ENCODE data around the gene ROPN1B.
A peak's percentile ranks its signal among the peaks of the same experiment; 100 is the strongest.
"Not testable (repeated sequence)": the region's sequence is repeated elsewhere in the genome, so short reads cannot be mapped to it uniquely, and the experiment has no call there.

ROPN1B gene

DNA sequence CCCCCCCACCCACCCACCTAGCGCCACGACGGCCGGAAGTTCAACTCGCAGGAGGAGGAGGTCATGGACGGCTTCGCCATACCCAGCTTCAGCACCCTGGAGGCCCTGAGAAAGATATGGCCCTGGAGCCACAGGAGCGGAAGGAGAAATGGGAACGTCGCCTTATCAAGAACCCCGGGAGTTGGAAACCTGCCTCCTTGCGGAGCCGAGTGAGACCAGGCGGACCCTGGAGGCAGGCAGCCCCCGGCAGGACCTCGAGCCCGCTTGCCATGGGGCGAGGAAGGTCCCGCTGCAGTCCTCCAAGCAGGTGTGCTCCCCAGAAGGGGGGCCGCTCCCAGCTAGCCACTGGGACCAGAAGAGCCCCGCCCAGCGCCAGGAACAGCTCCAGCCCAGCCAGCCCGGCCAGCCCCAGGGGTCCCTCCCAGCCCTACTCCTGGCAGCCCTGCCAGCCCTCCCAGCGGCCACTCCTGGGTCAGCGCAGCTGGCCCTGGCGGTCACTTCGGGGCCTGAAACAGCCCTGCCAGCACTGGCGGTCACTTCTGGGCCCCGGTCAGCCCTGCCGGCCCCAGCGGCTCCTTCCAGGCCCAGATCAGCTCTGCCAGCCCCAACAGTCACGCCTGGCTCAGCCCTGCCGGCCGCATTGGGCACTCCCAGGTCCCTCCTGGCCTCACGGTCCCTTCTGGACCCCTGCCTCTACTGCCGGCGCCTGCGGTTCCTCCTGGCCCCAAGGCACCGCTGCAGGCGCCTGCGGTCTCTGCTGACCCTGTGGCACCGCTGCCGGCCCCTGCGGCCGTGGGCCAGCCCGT lies 10.3 kb upstream of the ROPN1B start:
- DNase-seq = no peak

DNA sequence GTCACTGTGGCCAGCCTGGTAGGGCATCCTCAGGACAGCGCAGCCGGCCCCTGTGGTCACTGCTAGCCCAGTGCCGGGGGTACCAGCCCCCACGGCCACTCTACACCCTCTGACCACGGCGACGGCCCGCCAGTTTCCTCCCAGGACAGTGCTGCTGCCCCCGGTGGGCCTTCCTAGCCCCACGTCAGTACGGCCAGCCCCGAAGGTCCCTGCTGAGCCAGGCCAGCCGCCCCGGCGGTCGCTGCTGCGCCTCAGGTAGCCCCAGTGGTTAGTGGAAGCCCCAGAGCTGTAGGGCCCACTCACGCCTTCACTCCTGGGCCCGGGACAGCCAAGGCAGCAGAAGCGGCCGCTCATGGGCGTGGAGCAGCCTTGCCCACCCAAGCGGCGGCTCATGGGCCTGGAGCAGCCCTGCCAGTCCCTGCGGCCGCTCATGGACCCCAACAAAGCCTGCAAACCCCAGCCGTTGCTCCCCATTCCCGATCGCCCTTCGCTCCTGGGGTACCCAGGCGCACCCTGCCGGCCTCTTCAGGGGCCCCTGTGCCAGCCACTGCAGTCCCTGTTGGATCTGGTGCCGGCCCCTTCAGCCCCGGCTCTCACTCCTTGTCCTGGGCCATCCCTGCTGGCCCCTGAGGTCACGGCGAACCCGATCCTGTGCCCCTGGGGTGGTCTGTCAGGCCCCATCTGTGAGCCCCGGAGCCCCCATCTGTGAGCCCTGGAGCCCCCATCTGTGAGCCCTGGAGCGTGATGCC lies 9.5 kb upstream of the ROPN1B start:
- DNase-seq = no peak

DNA sequence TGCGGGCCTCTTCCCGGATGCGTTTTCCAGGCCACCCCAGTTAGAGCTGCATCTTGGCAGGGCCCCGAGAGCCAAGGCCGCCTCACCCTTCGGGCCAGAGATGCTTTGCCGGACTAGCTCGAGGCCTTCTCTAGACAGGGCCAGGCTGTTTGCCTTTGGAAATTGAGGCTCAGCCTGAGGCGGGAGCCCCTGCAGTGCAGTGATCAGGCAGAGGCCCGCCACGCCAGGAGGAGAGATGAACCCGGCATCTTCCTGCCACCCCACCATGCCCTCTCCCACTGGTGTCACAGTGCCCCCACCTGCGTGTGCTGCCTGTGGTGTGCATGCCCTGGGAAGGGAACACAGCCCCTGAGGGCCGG lies 8.9 kb upstream of the ROPN1B start:
- no peak for DNase-seq

DNA sequence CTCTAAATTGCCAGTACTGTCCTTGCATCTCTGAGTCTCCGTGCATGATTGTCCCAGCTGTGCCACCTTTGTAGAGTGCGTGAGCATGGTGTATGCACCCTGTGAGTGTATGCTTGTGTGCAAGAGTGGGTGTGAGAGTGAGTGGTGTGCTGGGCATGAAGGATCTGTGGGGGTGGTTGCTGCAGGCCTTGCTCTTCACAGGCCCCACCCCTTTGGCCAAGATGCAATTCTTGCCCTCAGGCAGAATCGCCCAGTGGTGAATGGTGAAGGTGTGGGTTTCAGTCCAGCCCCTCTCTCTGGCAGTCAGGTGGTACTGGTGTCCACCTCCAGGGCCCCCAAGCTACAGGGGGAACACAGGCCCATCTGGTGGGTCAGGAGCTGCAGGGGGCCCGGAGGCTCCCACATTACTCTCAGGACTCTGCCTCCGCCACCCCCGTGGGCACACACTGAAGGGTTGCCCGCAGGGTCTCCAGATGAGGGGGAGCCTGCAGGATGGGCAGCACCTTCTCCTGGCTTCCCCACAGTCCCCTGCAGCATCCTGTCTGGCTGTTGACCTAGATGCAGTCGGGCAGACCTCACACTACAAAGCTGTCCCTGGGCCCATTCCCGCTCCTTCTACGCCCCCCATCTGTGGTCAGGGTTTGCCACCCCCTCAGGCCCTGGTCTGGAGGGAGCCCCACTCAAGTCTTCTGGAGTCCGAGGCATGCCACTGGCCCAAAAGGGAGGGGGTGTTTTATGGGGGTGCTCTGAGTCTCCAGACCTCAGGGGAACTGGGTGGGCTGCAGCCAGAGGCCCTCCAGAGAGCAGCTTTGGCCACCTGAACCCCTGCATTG lies 8.3 kb upstream of the ROPN1B start:
- DNase-seq = no peak

DNA sequence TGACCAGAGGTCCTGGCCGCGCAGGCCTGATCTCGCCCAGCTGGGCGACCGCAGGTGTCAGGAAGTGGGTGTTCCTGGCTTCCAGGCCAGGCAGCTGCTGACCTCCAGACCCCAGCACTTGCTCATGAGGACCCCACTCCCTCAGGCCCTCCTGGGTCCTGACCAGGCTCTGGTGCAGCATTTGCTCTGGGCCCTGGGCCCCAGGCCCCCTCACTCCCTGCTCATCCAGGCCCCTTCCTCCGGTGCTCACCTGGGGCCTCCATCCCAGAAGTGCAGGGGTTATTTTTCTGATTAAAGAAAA lies 7.7 kb upstream of the ROPN1B start:
- no peak for DNase-seq

DNA sequence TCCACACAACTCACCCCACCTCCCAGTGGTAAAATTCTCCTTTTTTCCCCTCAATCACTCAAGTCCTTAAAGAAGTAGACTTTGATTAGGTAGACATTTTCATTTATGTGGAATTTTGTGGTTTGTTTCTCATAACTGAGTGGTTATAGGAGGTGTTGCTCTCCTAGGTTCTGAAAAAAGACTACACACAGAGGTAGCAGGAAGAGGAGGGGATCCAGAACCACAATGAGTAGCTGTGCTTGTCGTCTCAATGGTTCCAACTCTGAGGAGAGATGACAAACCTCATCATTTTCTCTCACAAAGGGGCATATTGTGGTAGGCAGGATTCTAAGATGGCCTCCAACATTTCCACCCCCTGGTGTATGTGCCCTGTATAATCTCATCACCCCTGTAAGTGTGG lies 5.1 kb upstream of the ROPN1B start:
- DNase-seq = not testable (repeated sequence)

DNA sequence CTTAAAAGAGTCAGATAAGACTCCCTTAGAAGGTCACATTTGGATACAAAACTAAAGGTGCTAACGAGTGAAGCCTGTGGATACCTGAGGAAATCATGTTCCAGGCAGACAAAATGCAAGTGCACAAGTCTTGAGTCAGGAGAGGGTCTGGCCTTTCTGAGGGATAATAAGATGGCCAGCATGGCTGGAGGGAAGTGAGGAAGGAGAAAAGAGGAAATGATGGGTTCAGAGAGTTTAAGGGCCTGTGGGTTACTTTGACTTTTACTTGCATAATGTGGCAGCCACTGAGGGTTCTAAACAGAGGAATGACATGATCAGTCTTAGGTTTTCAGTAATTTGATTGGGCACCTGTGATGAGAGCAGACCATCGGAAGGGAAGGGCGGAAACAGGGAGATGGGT lies 3.5 kb upstream of the ROPN1B start:
- DNase-seq = no peak

DNA sequence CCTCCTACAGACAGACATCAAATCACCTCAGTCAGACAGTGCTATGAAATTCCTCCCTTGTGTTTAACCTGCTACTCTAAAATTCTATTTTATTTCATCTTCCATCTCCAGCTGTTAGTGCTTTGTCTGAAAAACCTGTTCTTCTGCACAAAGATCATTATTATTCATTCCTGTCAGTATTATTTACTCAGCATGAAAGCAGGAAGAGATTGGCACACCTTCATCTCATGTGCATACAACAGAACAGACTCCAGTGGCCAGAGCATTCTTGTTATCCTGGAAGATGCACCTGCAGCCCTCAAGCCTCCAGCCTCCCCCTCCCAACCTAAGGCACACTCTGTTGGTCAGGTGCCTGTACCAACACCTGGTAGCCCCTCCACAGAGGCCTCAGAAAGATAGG lies 1.8 kb upstream of the ROPN1B start:
- no peak for DNase-seq

DNA sequence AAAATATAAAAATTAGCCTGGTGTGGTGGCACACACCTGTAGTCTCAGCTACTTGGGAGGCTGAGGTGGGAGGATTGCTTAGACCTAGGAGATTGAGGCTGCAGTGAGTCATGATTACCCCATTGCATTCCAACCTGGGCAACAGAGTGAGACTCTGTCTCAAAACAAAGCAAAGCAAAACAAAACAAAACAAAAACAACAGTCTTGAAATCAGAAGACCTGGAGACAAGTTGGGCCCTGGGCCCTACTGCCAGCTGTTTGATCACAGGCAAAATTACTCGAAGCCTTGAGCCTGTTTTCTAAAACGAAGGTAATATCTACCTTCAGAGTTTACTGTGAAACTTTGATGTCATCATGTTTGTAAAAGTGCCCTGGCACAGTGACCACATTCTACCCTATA lies 857 bp upstream of the ROPN1B start:
- not testable (repeated sequence) for DNase-seq

DNA sequence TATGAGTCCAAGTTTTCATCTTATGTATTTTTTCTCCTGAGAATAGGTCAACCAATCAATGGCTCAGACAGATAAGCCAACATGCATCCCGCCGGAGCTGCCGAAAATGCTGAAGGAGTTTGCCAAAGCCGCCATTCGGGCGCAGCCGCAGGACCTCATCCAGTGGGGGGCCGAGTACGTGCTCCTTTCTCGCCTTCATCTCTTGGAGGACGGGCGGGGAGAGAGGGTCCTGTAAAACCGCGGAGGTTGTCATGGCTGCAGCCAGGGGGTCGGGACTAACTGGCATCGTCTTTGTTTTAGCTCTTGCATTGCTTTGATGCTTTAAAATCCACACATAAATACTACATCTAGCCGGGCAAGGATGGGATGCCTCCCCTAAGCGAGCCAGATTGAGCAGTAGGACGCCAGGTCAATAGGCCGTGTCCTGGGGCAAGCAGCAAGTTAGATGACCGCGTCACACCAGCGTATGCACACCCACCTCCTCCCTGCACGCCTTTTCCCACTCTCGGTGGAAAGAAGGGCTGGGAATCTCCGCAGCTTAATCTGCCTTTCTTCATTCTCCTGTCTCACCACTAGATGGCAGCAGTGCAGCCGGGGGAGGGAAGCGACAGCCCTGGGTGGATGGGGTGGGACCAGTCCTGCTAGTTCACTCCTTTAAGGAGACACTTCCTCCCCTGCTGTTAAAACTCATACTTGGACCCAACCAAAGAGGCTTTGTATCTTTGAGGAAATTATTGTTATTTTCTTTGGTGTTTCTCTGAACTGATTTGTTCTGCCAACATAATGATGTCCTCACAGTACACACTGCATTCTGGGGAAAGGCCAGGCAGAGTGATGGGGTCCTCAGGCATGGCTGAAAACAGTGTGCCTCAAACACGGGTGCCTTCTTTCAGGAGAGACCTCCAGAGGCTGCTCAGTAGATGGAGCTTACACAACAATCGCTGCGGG lies 3.3 kb downstream of the ROPN1B start:
- not testable (repeated sequence) for DNase-seq

DNA sequence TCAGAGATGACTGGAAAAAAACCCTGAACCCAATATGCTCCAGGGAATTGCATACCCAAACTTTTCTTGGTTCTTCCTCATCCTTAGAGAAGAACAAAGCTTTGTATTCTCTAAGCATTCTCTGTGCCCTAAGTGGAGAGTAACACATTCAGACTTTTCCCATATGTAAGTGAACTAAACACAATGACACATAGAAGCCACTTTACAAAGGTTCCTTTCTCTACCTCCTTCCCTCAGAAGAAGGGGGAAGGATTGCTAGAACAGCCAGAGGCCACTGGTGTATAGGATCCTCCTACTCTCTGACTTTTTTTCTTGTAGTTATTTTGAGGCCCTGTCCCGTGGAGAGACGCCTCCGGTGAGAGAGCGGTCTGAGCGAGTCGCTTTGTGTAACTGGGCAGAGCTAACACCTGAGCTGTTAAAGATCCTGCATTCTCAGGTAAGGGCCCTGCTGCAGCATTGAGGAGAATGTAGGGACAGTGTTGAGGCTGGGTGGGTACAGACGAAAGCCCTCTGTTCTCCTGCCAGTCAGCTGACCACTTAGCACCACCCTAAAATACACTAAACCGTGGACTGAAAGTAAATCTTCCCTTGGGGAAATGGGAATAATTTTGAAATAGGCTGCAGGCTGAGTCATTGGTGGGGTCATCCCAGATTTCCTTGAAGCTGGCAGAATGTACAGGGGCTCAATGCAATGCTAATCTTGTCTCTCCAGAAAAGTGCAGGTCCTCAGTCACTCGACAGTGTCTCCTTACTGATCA lies 6.4 kb downstream of the ROPN1B start:
- not testable (repeated sequence) for DNase-seq

DNA sequence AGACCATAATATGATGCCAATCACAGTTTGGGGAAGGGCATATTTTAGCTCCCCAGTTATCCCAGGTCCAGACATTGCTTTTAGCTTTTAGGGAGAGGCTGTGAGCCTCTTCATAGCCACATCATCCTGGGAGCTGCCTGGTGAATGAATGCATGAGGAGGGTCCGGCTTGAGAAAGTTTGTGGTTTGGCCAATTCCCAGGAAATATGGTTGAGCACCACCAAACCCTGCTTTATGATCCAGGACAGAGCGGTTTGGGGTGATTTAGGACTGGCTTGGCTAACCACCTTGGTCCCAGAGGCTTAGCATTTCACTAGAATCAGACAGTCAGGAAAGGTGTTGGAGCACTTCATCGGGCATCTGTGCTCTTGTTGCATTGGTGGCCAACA lies 7.0 kb downstream of the ROPN1B start:
- DNase-seq = not testable (repeated sequence)

DNA sequence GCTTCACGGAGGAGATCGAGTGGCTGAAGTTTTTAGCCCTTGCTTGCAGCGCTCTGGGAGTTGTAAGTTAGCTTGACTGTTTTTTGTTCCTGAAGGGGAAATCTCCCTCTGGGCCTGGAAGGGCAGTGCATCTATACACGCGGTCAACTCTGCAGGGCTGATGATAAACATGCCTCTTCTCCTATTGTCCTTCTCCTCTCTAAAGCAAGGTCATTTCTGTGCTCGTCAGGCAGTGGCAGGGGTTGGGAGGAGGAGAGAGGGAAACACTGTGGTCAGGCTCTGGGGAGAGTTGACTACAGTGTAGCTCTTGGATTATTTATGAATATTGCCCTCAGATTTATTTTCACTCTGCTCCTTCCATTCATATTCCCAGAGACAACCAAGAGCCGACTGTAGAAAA lies 8.1 kb downstream of the ROPN1B start:
- DNase-seq = not testable (repeated sequence)

DNA sequence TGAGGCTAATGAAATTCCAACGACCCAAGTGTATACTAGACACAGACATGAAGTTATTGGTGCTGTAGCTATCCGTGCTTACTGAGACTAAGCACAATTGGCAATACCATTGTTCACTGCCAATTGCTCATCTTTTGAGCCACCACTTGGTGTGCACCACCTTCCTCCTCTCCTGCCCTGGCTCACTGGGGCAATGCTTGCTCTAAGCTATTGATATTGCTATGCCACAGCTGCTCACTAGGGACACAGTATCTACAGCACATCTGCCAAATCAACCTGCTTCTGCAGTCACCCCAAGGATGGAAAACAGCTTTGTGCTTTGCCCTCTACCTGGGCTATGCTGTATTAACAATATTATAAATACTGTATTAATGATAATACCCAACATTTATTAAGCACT lies 16.0 kb downstream of the ROPN1B start:
- not testable (repeated sequence) for DNase-seq

DNA sequence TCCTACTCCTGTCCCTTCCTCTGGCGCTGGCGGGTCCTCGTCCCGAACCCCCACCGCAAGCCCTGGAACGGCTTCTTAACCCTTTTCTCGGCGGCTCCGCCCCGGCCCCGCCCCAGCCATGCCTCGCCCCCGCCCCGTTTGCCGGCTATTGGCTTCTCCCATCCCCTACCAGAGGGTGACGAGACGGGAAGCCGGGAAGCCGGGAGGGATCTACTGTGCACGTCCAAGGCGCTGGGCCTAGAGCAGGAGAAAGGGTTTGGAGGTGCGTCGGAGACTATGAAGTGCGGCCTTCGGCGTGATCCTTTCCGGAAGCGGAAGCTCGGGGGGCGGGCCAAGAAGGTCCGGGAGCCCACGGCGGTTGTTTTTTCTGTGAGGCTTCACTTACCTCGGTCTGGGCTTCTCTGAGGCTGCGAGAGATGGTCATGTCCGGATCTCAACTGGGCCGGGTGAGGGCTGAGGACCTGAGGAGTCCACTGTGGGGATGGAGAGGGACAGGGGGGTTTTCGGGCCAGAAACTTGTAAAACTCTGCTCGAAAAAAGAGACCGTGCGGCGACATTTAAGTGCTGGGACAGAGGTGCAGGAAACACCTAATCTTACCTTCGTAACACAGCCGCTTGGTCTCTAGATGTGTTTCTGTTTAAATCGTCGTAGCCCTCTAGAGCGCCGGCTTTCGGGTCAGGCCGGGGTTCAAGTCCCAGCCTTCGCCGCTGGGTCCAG lies 21.4 kb downstream of the ROPN1B start:
- peak; percentile 73 for DNase-seq

DNA sequence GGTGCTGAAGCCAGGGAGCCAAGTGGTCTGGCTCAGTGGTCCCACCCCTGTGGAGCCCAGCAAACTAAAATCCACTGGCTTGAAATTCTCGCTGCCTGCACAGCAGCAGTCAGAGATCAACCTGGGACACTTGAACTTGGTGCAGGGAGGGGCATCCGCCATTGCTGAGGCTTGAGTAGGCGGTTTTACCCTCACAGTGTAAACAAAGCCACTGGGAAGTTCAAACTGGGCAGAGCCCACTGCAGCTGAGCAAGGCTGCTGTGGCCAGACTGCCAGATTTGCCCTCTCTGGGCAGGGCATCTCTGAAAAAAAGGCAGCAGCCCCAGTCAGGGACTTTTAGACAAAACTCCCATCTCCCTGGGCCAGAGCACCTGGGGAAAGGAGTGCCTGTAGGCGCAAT lies 27.8 kb downstream of the ROPN1B start:
- DNase-seq = not testable (repeated sequence)

DNA sequence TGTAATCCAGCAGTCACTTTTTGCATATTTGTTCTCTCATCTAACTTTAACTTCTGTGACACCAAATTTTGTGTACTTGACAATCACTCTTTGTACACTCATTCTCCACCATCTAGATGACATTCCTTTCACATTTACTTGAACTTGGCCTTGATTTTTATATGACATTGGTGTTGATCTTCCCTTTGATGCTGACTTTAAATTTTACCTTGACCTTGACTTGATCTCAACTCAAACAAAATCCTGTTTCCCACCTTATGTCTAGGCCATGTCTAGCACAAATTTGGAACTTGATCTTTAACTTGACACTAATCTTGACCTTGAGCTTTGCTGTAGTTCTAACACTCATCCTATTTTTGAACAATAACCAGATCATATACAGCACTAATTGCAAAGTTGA lies 33.2 kb downstream of the ROPN1B start:
- no peak for DNase-seq

DNA sequence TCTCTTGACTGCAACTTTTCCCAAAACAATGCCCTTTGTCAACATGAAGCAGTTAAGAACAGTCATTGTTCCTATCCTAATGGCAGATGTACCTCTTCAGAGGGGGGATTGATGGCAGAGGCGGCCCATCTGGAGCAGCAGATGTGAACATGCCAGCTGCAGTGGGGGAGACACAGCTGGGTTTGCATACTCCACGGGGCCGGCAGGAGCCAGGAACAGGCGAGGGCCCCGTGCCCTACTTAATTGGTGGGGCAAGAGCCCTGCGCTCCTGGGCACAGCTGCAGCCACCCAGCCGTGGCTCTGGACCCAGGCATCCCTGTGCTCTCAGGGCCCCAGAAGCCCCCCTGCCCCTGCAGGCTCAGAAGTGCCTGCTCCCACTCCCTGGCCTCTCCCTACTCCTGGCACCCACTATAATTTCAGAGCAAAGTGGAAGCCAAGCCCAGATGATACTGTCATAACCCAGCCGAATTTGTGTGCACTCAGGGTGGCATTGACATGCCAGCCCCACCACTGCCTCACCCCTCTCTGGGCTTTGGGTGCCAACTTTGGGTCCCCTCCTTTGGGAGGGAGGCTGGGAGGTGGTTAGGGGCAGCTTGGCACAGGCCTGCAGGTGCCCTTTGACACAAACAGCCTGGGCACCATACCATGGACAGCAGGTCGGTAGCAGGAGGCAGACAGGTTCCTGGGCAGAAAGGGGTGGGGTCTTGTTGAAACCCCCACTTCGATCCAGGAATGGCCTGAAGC lies 34.6 kb downstream of the ROPN1B start:
- no peak for DNase-seq

DNA sequence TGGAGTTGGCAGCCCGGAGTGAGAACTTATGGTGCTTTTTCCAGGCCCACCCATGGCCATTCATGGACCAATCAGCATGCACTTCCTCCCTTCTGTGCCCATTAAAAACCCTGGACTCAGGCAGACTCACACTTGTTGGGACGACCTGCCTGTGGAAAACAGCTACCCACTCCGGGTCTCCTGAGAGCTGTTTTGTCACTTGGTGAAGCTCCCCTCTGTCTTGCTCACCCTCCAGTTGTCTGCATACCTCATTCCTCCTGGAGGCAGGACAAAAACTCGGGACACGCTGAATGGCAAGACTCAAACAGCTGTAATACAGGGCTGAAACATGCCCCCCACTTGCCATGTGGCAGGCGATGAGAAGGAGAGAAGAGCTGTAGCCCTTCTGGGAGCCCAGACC lies 35.2 kb downstream of the ROPN1B start:
- DNase-seq = no peak

DNA sequence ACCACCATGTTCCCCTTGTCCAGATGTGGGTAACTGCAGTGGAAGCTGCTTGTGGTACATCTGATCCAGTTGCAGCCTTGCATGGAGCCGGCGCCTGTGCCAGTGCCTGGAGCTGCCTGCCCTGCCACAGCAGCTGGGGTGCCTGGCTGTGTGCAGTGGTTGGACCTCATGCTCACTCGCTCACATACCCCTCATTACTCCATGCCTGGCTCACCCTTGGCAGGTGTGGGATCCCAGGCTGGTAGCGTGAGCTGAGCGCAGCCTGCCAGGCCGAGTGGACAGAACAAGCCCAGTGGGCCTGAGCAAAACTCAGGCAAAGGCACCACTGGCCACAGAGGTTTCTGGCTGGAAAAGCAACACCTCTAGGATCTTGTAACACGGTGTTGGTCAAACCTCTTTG lies 35.7 kb downstream of the ROPN1B start:
- DNase-seq = no peak
